Ovary (tissue), 9 donors: Measurements from ENCODE around the gene KRT6A. TPM values are rescaled to one million over a fixed set of nuclear protein-coding genes. Genes with fewer than 3 reads are reported as not detected.

ENCODE experiments used
- DNase-seq, 5 donors: peaks; one replicate each; pipeline ENCODE4 v3.0.0-alpha.2; 2019 to 2020
- H3K27ac ChIP-seq, 2 donors: fragments of 200-600 bp; one replicate each; pipeline versions ENCODE4 v1.5.1 to v1.8.0; 2019 to 2022
- H3K27me3 ChIP-seq: fragments of 200-600 bp; one replicate; pipeline ENCODE4 v1.8.0; 2022
- H3K36me3 ChIP-seq: fragments of 200-600 bp; sonication (generic); one replicate; pipeline ENCODE4 v1.5.1; 2019
- H3K4me1 ChIP-seq: one replicate; pipeline ENCODE4 v1.8.1; 2013; ENCODE audit warnings: mild to moderate bottlenecking, moderate library complexity; ENCODE audit not compliant: insufficient read depth
- H3K4me3 ChIP-seq: fragments of 200-600 bp; sonication (generic); one replicate; pipeline ENCODE4 v1.5.1; 2017
- H3K9me3 ChIP-seq, 2 donors: fragments of 200-600 bp in 1 of 2; sonication (generic) in 1 of 2; one replicate each; pipeline versions ENCODE4 v1.5.1 to v1.8.1; 2013 to 2019; ENCODE audit warnings: mild to moderate bottlenecking in 1 of 2, moderate library complexity in 1 of 2
- EP300 ChIP-seq: sonication (generic); formaldehyde crosslinking; IDR thresholded peaks from one replicate; pipeline ENCODE4 v1.6.1; 2017; ENCODE audit warnings: antibody characterized with exemption
- POLR2A ChIP-seq: fragments of 450-650 bp; IDR thresholded peaks from one replicate; pipeline ENCODE4 v1.6.1; 2017; ENCODE audit warnings: antibody characterized with exemption, mild to moderate bottlenecking, moderate library complexity
- WGBS, 3 donors: extraction: QIAGEN DNeasy Blood & Tissue Kit in 1 of 3; methylation state at CpG; one replicate each; pipeline versions ENCODE4 v1.1.5 to v1.1.7; 2013 to 2017; 5-methylcytosine and 5-hydroxymethylcytosine counted together
- intact Hi-C, 4 donors: fragments of 100-400 bp; cut with DNase I; formaldehyde crosslinking; loops; one replicate each; pipeline versions ENCODE4 v1.11.0 to v1.15.1; 2022 to 2023
- polyA plus RNA-seq, 2 donors: library from polyadenylated mRNA; stranded (reverse); fragments of 200-250 nt in 1 of 2; fragments of 350-450 nt in 1 of 2; fragmentation: Illumina TruSeq in 1 of 2; extraction: RNeasy Lipid Tissue Mini Kit (QIAGEN cat#74804) in 1 of 2; gene quantifications; one replicate each; pipeline ENCODE4 v1.2.3, GENCODE V29; 2013 to 2014
- total RNA-seq, 7 donors: library from RNA; depleted of rRNA in 2 of 7; stranded (reverse); fragments of >200 nt in 2 of 7; fragmentation: NEBNext Ultra II Directional in 3 of 7; extraction: Animal tissue kit (Norgen Biotek cat#: 25700) in 3 of 7; gene quantifications; one replicate each; pipeline versions ENCODE4 v1.1.0 to v1.2.4, GENCODE V29; 2016 to 2023
- TF ChIP-seq, protein P1 (sequence below), 3 donors: fragments of 450-650 bp in 2 of 3; fragments of 200-600 bp in 1 of 3; IDR thresholded peaks; one replicate each; pipeline versions ENCODE4 v1.5.1 to v1.8.0; 2016 to 2022; ENCODE audit warnings: antibody characterized with exemption in 3 of 3, mild to moderate bottlenecking in 1 of 3
- donor health status: DM: no; HTN: no; CAD: no; lungs with moderate emphysema.
- donor health status: DM: no; HTN: no; CAD: no.
- donor health status: Bipolar disorder and iron deficiency.
- donor health status: DM: yes; HTN: yes; CAD: no.
- donor health status: DM: no; HTN: no; CAD: no.
- donor health status: DM: yes; HTN: yes; CAD: no.

KRT6A gene
- total and polyA plus RNA-seq, 9 donors: 0.15 to 14.5 (median 1.1) TPM; not detected in 2

DNA sequence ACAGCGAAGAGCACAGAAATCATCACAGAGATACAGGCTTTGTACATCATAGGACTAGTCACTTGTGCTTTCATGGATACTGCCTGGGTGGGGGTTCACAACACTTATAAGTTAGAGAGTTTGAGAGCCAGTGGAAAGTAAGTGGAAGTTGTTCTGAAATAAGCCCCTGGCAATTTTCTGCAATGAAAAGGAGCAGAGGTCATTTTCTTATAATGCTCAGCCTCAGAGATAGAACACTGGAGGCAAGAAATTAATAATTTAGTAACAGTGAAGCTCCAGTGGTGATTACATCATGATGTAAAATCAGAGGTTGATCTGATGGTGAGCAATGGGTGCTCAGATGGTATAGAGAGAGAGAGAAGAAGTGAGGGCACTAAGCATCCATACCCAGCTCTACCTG is 5.8 kb downstream of the KRT6A start:
- H3K36me3 ChIP-seq: no peaks in the 10 kb centered on the region
- no peak for DNase-seq

GRCh38 chr12:52486166-52487105 is 6.6 kb downstream of the KRT6A start:
- no peaks in the 10 kb centered on the region for H3K9me3 ChIP-seq
- no peaks in the 10 kb centered on the region for H3K36me3 ChIP-seq
- no peaks in the 10 kb centered on the region for H3K4me1 ChIP-seq
- intact Hi-C loops: no loop called here
- TF ChIP-seq POLR2A: no peak
- TF ChIP-seq, protein P1, sequence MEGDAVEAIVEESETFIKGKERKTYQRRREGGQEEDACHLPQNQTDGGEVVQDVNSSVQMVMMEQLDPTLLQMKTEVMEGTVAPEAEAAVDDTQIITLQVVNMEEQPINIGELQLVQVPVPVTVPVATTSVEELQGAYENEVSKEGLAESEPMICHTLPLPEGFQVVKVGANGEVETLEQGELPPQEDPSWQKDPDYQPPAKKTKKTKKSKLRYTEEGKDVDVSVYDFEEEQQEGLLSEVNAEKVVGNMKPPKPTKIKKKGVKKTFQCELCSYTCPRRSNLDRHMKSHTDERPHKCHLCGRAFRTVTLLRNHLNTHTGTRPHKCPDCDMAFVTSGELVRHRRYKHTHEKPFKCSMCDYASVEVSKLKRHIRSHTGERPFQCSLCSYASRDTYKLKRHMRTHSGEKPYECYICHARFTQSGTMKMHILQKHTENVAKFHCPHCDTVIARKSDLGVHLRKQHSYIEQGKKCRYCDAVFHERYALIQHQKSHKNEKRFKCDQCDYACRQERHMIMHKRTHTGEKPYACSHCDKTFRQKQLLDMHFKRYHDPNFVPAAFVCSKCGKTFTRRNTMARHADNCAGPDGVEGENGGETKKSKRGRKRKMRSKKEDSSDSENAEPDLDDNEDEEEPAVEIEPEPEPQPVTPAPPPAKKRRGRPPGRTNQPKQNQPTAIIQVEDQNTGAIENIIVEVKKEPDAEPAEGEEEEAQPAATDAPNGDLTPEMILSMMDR (IDR thresholded peaks at IDR 0.05): no peak
- no peak for TF ChIP-seq EP300
- H3K27me3 ChIP-seq: no peaks in the 10 kb centered on the region
- no peak overlapping the region for H3K27ac ChIP-seq
- WGBS, 3 donors: 71 to 76% (median 73%) methylated on average over 5 of the region's 5 CpGs
- H3K4me3 ChIP-seq: no peak overlapping the region
- no peak for DNase-seq

More for the DNA sequence above, 5.8 kb downstream of the KRT6A start:
- H3K27me3 ChIP-seq: no peaks in the 10 kb centered on the region
- no peaks in the 10 kb centered on the region for H3K4me1 ChIP-seq
- H3K4me3 ChIP-seq: no peak overlapping the region
- no peaks in the 10 kb centered on the region for H3K9me3 ChIP-seq
- H3K27ac ChIP-seq: no peak overlapping the region
- TF ChIP-seq, protein P1 (IDR thresholded peaks at IDR 0.05): no peak
- TF ChIP-seq EP300 (no peak), POLR2A (no peak)
- intact Hi-C loops: no loop called here
- 1 to 94% (median 91%) methylated on average over 1 of the region's 1 CpG for WGBS, 3 donors

- H3K27ac ChIP-seq: no peak overlapping the region
- H3K36me3 ChIP-seq: no peaks in the 10 kb centered on the region
- H3K4me3 ChIP-seq: no peak overlapping the region
- 56 to 58% (median 57%) methylated on average over 3 of the region's 3 CpGs for WGBS, 3 donors
- intact Hi-C loops: no loop called here
- H3K4me1 ChIP-seq: no peaks in the 10 kb centered on the region
- no peaks in the 10 kb centered on the region for H3K9me3 ChIP-seq
- TF ChIP-seq POLR2A (no peak), EP300 (no peak)
- TF ChIP-seq, protein P1 (IDR thresholded peaks at IDR 0.05): no peak
- H3K27me3 ChIP-seq: no peaks in the 10 kb centered on the region
- no peak for DNase-seq
Observed at GRCh38 chr12:52480073-52480472, 13.0 kb downstream of the KRT6A start.

- no peak for DNase-seq
- intact Hi-C loops: no loop called here
- Histone ChIP-seq H3K4me3 (no peak overlapping the region), H3K9me3 (no peaks in the 10 kb centered on the region), H3K27me3 (no peaks in the 10 kb centered on the region), H3K4me1 (no peaks in the 10 kb centered on the region), H3K36me3 (no peaks in the 10 kb centered on the region), H3K27ac (no peak overlapping the region)
- 43 to 92% (median 86%) methylated on average over 2 of the region's 2 CpGs for WGBS, 3 donors
- TF ChIP-seq POLR2A: no peak
- TF ChIP-seq EP300: no peak
- TF ChIP-seq, protein P1 (IDR thresholded peaks at IDR 0.05): no peak
Observed at GRCh38 chr12:52477651-52478050, 15.4 kb downstream of the KRT6A start.
